HCEC 1CT (cell line): ENCODE data around the gene SOCS7.

Experiments used
- DNase-seq: peaks from one replicate; pipeline ENCODE4 v3.0.0-alpha.2; 2017

SOCS7 gene

DNA sequence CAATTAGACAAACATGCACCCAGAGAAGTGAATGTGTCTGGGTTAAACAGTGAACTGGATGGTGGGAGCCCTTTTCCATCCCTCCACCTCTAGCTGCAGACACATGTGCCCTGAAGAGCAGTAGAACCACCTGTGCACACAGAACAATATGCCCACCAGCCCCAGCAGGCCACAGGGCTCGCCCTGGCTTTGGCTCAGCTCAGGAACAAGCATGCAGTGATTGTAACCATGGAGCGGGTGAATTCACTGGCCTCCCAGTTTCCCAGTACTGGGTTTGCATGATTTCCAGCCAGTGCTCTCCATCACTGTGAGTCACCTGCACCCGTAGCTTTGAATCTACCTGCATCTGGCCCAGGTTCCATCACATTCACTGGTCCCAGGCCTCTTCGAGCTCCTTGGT, 13.1 kb upstream of the SOCS7 start:
- DNase-seq = no peak

DNA sequence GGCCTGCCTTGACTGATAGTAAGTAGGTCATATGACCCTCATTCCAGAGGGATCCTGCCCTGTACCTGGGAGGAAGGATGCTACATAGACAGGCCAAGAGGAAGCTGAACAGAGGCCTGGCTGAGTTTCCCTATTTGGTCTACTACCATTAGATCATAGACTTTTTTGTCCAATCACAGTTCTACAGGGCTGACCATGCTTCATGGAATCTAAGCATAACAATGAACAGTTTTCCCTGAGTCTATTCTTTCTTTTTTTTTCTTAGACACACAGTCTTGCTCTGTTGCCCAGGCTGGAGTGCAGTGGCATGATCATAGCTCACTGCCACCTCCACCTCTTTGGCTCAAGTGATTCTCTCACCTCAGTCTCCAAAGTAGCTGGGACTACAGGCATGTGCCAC, 11.8 kb upstream of the SOCS7 start:
- no peak for DNase-seq

DNA sequence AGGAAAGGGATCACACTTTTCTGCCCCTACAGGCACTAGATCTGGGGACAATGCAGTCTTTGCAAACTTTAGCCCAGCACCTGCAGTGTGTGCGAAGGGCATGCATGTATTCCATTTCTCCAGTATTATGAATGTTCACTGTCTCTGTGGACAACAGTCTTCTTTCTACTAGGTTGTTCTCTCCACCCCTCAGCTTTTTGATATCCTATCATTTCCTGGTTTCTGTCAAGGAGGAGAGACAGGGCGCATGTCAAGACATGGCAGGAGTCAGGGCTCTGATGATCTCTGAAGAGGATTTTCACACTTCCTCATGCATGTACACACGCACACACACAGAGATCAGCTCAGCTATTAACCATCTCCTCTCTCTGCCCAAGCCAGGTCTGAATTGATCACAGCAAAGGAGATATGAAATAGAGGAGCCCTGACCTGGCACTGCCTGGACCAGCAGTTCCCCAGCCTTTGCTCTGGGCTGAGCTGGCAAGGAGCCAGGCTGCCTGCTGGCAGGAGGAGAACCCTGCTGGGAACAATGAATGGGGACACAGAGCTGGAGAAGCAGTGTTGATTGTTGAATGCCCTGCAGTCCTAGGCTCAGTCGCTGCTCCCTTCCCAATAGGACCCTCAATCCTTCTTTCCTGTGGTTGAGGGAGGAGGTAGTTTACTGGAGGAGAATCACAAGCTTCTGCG, 10.5 kb upstream of the SOCS7 start:
- DNase-seq = no peak

DNA sequence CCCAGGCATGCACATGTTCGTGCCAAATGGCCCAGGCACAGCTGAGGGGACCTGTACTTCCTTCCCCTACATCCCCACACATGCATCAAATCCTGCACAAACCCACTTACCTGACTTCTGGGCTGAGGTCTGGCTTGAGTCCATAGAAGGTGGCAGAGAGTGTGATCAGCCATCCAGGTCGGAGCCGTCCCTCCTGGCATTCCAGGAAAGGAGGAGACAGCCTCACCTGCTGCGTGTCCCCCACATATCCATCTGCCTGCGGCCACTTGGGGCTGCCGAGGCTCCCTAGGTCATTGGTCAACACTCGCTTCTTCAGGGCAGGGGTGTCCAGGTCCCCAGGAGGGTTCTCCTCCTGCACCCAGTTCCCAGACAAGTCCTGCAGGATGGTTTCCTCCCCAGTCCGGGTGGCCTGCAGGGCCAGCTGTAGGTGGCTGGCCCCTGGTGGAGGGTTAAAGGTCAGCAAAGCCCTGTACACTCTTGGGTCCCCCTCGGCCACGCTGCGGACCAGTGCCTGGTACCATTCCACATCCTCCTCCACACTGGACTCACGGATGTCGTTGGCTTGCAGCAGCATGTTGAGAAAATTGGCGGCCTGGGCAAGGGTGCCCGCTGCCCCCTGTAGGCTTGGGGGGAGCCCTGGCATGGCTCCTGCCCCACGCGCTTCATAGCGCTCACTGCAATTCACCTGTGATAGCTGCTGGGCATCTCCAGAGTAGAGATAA, 8.6 kb upstream of the SOCS7 start:
- no peak for DNase-seq

DNA sequence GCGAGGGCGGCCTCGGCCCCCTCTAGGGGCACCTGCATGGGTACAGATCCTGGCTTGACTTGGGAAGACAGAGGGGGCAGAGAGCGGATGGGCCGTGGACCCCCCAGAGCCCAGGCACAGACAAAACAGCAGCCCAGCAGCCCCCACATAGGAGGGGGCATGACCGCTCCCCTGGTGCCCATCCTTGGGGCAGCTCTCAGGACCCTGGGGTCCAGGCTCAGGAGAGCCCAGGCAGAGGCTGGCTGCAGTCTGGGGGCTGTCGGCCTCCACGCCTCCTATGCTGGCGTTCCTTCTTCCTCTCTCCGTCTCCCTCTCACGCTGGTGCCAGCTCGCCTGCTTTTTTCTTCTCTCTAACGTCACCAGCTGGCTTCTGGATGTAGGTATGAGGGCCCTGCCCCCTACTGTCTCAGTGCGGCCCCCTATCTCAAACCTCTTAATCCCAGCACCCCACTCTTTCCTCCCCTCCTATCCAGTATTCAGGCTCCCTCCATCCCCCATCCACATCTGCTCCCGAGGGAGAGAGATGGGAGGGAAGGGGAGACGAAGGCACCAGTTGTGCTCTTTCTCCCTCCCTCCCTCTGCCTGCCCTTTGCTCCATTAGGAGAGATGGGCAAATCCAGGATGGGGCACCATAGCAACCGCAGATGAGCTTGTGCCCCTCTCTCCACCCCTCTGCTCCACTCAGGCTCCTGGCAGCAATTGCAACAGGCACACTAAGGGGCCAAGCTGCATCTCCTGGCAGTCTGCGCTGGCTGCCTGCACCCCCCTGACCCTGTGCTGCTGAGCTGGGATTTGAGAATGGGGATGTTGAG, 7.8 kb upstream of the SOCS7 start, which contains the start of gene GPR179:
Gene GPR179, minus strand, starts transcription at position 349 of the 812 bp plus-strand sequence. Its CDS starts 167 bp downstream, at position 182.
- no peak for DNase-seq

DNA sequence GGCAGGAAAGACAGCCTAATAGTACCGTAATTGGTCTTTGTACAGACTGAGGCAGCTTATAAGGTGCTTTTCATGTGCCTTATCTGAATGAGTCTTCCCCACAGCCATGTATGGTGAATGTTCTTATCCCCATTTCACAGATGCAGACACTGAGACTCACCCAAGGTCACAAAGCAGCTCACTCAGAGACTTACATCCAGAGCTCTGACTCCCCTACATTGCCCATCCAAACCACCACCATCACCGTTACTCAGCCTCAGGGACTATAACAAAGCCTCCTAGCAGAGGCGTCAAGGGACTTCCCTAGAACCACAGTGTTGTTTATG, 7.3 kb upstream of the SOCS7 start:
- DNase-seq = no peak

DNA sequence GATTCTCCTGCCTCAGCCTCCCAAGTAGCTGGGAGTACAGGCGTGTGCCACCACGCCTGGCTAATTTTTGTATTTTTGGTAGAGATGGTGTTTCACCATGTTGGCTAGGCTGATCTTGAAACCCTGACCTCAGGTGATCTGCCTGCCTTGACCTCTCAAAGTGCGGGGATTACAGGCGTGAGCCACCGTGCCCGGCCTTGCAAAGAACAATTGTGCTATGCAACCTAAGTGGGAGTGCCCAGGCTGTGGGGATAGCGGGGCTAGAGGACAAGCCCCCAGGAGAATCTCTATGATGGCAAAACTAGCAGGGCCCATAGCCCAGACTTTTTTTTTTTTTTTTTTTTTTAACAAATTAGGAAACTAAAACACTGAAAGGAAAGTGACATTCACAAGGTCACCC, 5.9 kb upstream of the SOCS7 start:
- DNase-seq = no peak

DNA sequence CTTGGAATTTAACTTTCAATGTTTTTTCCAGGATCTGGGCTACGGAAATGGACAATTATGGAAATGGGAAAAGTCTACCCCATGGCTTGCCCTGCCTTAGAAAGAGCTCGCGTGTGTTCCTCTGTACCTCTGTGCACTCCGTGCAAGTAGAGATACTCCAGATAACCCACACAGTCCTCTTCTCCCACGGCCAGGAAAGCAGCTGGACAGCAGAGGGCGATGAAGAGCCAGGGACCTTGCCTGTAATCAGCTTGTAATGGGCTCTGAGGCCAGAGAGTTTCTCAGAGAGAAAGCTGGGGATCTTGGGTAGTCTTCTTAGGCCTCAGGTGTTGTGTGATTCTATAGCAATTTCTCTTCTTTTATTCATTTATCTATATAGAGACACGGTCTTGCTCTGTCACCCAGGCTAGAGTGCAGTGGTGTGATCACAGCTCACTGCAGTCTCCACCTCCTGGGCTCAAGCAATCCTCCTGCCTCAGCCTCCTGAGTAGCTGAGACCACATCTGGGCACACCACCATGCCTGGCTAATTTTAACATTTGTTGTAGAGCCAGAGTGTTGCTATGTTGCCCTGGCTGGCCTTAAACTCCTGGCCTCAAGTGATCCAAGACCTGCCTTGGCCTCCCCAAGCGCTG, 2.4 kb upstream of the SOCS7 start:
- DNase-seq = peak; percentile 67

DNA sequence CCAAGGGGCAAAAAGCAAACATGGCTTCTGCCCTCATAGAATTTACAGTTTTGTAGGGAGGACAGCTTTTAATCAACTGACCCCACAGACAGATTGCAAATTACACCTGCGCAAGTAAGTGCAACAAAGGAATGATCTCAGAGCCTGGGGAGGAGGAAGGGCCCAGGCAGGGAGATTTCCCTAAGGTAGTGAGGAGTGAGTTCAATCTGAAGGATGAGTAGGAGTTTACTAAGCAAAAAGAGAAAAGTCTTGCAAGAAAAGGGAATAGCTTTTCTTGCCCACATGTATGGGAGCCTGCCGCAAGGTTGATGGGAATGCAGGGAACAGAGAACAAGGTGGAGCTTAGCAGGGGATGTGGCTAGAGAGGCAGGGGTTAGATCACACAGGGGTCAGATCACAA, 1.6 kb upstream of the SOCS7 start:
- DNase-seq = no peak

DNA sequence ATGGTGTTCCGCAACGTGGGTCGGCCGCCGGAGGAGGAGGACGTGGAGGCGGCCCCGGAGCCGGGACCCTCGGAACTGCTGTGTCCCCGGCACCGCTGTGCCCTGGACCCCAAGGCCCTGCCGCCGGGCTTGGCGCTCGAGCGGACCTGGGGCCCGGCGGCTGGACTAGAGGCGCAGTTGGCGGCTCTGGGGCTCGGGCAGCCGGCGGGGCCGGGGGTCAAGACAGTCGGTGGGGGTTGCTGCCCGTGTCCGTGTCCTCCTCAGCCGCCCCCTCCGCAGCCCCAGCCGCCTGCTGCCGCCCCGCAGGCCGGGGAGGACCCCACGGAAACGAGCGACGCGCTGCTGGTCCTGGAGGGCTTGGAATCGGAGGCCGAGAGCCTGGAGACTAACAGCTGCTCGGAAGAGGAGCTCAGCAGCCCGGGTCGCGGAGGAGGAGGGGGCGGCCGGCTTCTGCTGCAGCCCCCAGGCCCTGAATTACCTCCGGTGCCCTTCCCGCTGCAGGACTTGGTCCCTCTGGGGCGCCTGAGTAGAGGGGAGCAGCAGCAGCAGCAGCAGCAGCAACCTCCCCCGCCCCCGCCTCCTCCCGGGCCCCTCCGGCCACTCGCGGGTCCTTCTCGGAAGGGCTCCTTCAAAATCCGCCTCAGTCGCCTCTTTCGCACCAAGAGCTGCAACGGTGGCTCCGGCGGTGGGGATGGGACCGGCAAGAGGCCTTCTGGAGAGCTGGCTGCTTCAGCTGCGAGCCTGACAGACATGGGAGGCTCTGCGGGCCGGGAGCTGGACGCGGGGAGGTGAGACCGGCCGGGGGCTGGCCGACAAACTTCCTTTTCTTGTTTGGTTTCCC, 821 bp downstream of the SOCS7 start:
- no peak for DNase-seq

DNA sequence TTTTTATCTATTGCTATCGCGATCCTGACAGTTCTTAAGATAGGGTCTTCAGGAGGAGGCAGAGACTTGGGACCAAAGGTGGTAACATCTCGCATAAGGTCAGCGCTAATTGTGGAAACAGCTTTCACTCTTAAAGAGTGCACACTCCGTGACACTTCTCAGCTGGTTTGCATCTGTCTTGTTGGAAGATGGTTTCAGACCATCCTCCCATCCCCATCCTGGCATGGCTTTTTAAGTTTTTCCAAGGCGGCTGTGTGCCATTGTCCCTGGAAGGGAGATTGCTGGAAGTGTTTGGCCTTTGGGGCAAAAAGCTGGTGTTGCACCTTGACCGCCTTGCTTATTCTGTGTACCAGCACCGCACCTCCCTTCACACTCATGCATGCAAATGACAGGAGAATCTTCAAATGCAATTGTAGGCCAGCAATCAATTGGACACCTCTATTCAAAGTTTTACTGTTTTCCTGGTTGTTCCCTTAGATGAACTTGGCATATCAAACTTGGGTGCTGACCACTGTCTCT, 1.5 kb downstream of the SOCS7 start:
- no peak for DNase-seq

DNA sequence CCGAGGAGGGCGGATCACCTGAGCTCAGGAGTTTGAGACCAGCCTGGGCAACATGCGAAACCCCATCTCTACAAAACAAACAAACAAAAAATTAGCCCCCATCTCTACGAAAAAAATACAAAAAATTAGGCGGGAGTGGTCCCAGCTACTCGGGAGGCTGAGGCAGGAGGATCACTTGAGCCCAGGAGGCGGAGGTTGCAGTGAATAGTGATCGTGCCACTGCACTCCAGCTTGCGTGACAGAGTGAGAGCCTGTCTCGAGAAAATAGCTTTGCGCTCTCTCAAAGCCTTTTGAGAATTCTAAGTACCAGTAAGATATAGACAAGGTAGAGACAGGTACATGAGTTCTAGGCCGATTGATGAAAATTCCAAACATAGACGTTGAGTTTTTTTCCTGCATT, 2.0 kb downstream of the SOCS7 start:
- DNase-seq = no peak

DNA sequence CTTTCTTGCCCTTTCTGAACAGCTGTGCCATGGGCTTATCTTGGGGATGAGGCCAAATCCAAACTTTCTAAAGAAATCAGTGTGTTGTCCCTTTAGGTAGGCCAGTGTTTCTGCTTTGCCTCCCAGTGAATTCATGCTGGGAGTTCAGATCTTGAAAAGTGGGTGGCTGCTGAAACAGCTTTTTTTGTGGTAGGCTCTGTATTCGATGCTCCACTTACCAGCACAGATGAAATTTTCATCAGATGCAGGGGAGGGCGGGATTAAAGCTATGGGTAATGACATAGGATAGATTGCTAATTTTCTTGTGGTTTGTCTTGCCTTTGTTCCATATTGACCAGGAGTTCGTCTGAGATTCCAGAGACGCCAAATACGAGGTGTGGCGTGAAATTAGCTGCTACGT, 2.8 kb downstream of the SOCS7 start:
- no peak for DNase-seq

DNA sequence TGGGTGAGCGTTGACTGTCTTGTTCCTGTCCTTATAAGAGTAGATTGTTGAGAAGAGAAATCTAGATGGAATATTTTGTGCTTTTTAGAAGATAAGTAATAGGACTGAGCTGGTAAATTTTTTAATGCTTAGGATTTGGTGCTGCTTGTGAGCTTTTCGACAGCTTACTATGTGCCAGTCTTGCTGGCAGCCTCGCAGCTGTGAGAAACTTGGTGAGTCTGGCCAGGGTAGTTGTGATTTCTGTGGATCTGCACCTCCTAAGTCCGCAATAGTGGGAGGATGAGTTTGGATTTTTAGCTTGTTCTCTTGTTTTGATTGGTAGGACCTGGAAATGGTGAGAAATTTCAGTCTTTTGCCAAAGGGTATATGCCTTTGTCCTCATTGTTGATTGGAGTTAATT, 3.6 kb downstream of the SOCS7 start:
- no peak for DNase-seq

DNA sequence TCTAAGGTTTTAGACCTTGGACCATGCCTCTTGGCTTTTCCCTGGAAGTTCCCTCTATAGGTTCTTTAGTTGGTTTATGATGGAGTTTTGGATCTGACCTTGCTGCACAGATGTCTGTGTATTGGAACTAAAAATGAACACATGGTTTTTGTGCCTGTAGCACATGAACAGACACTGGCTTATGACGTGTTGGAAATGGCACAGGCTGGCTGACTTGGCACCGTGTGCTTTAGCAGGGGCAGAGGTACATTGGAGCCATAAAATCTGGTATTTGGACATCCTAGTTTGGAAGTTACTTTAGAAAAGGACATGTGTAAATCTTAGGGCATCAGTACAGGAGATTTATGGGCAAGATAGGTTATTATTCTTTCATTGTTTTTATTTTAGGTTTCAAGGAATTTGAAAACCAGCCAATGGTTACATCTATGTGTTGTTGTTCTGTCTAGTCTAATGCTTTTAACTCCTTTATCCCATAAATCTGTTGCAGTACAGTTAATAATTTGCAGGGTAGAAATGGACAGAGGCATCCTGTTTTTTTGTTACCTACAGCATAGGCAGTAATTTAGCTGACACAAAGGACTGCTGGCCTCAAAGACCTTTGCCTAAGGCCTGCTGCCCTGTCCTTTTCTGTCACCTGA, 6.0 kb downstream of the SOCS7 start:
- no peak for DNase-seq

DNA sequence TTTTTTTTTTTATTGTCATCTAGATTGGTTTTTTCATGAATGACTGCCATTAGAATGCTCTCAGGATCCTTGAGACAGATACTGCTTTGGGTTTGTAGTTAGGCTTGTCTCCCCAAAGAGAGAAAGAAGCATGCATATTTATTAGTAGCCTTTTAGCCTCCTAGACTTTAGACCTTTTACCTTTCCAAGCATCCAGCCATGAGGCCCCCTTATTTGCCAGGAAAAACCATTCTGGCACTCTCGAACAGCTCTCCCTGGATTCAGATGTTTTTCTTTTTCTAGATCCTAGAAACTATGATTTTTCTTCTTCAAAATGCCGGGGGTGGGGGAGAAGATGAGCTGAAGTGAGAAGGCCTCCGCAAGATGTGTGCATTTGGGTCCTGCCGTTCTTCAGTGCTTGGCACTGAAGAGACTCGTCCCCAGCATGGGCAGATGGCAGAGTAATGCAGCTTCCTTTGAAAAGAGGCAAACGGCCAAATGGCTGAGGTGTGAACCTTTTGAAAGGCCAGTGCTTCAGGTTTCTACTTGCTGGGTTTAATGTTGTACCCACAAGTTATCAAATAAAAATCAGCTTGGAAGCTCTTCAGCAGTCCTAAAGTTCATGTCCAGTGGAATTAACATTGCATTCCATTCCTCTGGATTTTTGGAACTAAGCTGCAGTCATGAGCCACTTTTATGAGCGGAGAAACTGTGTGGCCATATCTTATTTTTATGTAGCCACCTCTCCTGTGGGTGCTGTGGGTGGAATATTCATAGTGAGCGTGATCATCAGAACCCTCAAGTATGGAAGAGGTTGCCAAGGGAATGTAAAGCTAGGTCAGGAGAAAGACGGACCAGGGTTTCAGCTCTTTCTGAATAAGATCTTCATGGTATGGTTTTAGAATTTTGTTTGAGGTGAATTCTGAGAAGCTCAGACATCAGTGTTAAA, 7.2 kb downstream of the SOCS7 start:
- no peak for DNase-seq

DNA sequence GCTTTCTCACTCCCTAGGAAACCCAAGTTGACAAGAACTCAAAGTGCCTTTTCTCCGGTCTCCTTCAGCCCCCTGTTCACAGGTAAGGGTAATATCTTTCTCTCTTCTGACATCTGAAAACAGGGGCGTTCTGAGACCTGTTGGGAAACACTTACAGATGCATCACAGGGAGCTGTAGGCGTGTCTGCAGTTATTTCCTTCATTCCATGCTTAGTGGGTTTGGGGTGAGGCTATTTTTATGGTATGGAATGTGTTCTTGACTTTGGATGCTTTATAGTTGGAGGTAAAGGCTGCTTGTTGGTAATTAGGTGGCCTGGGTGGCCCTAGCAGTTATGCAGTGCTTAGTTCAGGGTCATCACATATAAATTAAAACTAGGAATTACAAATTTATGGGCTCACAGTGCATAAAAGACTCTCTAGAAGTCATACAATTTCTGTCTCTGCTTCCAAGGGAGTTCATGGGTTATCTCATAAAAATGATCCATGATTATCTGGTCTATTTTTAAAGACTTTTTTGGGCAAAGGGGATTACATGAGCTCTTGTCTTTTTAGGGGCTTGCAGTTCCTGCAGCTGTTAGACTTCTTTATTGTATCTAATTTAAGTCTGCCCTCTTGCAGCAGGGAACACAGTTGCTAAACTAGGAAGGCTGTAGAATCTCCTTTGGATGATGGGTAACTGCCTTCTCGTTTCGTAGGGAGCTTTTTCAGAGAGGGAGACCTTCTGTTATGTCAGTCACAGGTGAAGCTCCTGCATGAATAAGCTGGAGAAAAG, 10.2 kb downstream of the SOCS7 start:
- no peak for DNase-seq

DNA sequence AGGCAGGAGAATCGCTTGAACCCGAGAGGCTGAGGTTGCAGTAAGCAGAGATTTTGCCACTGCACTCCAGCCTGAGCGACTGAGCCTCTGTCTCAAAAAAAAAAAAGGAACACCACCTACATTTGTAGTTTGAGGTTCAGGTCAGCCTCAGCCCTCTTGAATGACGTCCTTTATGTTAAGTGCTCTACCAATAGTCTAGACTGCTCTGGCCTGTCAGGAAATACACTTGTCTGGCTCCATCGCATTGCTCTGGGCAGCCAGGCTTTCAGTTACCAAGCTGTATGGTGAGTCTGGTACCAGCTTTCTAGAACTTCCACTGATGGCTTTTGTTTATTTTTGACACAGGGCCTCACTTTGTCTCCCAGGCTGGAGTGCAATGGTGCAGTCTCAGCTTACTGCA, 11.4 kb downstream of the SOCS7 start:
- no peak for DNase-seq

DNA sequence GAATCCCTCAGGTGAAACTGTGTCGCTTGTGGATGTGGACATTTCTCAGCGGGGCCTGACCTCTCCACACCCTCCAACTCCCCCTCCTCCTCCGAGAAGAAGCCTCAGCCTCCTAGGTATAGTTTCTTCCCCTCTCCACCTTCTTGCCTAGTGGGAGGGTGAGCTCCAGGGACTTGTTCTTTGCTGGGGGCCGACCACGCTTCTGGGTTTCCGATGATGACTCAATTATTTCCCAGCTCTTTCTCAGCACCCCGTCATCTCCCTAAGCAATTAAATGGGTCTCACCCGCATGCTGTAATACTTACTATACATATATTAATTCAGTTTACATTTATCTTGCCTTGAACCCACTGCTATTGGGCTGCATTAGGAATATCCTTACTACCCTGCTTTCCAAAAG, 13.1 kb downstream of the SOCS7 start:
- DNase-seq = no peak
